ENCODE data around the gene FAM13C.
"Not testable (repeated sequence)": the region's sequence is repeated elsewhere in the genome, so short reads cannot be mapped to it uniquely, and the experiment has no call there.

Gene FAM13C

DNA sequence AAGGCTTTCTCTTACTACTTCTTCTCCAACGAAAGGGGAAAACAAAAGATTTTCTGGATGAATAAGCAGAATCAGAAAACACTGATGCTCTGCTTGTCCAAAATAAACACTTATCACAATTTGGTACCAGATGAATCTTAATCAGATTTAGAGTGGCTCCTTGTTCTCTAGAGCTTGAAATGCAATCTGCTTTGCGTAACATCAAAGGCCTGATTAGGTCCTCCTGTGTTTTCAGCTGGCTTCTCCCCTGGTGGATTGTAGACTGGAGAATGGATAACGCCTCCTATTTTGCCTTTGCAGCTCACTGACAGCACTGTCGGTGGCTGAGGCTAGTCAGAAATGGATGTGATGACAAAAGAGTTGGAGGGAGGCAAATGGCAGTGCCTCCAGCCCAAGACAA, 91.2 kb downstream of the FAM13C start:
- DNase-seq = no peak

DNA sequence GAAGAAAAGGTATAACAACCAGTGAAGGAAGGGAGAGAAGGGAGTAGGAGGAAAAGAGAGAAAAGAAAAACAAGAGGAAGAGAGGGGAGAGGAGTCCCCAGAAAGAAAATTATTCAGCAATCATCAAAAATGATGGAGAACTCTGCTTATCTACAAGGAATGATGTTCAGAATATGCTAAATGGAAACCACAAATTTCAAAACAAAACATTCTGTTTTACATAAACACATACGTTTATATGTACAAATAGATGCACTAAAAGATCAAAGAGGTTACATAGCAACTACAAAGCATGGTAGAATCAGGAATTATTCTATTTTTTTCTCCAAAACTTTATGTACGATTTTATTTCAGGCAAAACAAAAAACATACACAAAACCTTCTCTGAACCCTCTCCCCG, 91.9 kb downstream of the FAM13C start:
- DNase-seq = no peak

DNA sequence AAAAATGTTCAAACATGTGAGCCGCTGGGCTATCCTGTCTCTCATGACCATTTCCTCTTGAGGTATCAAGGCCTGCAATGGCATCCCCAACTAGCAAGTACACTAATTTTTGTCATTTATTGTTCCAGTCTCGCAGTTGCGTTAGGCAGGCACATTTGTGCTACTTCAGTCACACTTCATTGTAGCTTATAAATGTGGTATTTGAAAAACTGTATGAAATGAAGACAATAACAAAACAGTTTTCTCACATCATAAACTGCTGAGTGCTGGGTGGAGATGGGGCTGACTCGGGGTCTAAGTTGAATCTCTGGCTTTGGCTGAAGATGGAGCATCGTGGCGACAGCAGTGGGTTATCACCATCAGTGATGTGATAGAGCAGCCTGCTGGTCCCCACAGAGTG, 92.7 kb downstream of the FAM13C start:
- no peak for DNase-seq

DNA sequence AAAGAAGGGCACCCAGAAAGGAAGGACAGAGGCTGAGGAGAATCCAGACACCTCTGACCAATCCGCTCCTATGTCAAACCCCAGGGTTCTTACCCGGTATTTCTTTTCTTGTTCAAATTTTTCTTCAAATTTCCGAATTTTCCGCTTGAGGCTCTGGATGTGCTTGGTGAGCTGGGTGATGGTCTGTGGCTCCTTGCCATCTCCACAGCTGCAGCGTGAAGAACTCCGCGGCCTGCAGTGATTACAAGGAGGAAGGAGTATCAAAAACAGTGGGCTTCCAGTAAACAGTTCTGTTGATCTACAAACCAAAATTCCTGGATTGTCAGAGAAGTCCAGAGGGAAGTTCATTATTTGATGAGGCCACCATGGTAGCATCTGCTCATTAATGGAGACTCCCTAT, 93.9 kb downstream of the FAM13C start:
- no peak for DNase-seq

DNA sequence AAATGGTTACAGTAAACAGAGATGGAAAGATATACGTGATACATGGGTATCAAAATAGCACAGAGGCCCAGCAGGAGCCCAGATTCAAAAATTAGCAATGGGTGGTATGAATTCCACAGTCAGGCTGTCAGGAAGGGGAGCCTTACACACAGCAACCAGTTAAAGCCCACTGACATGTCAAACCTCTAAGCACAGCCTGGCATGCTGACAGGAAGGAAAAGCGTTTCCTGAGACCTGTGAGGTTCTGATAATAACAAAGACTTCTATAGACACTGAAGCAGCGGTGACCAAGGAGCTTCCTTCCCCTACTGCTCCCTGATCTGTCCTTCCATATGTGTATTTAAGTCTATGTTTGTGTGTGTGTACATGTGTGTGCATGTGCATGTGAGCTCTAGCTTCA, 96.0 kb downstream of the FAM13C start:
- DNase-seq = no peak

DNA sequence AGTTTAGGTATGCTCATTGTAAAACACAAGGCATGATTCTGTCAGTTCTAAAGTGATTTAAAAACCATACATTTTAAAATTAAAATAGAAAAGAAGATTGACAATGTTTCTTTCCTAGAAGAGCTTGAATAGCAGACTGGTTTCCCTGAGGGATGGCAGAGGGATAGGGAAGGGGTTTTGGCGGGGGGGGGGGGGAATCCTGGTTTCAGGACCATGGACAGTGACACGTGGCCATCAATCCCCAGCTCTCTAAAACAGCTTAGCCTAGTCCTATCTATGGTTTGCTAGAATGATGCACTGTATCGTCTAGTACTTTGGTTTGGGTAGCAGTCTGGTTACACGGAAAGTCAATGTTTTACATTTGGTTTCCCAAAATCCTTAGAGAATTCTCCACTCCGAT, 97.2 kb downstream of the FAM13C start:
- DNase-seq = no peak

DNA sequence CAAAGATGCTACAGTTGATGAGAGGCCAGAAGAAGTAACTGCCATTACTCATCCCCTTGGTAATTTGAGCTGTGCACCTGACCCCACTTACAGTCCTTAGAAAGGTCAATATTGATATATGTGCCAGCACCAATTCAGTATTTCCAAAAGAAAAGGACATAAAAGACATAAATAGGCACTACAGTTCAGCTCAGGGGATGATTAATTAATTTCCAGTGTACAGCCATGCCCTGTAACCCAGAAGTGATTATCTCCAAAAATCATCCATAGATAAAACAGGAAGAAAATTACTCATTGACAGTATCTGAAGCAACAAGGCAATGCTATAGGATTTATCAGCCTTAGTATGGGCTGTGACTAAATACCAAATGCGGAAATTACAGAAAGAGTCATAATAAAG, 103.5 kb downstream of the FAM13C start:
- no peak for DNase-seq

DNA sequence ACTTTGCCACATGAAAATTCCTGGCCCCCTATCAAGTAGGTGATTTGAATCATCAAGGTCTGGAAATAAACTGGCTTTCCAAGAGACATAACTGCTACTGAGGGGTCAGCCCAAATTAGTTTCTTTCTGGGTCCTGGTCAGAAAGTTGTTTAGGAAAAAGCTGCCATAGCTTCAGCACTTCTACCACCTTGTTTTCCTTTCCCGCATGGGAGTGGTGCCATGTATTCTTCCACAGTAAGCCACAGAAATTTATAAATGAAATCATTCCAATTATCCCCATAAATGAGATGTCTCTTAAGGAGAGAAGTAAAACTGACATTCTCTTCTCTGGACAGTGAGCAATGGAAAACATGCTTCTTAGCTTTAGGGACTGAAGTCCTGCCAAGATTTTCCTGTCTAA, 105.1 kb downstream of the FAM13C start:
- DNase-seq = no peak

DNA sequence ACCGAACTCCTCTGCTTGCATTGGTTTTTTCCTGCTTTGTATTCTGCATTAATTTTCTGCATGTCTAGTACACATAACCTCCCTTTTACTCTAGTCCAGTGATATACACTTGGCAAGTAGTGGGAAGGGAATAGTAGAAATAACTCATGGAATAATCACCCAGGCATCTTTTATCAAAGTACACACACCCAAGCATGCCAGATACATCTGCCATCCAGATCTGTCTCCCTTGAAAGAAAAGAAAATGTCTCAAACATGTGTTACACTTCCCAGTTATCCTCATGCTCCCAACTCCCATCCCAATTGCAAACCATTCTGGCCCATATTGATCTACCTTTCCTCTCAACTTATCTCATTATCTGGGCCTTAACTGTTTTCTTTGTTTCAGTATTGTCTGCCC, 106.9 kb downstream of the FAM13C start:
- no peak for DNase-seq

DNA sequence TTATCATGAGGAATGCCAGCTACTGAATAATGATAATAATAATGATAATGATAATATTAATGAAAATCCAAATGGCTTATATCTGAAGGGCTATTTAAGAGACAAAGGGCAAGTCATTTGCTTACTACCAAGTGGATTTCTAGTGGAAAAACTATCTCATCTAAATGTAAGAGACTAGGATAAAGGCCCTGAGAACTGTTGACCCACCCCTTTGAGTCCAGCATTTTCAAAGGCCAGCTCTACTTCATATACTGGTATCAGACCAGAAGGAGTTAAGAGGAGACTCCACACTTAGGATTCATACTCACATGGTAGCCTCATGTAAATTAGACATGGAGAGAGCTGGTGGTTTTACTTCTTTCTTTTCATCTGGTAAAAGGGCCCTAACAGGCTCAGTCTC, 109.9 kb downstream of the FAM13C start:
- no peak for DNase-seq

DNA sequence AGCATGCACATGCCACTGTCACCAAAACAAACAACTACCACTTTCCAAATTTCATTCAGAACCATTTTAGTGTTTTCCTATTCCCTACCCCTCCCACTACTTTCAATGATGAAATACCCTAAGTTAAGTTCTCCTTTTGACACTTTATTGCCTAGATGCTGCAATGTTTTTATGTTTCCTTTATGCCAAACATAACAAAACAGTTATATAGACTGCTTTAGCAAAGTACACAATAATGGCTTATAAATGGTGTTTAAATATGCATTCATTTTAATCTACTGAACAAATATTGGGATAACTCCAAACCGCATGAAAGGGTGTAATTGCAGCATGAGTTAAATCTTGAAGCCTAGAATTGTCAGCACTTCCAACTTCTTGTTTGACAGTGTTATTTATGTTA, 116.7 kb downstream of the FAM13C start:
- DNase-seq = no peak

DNA sequence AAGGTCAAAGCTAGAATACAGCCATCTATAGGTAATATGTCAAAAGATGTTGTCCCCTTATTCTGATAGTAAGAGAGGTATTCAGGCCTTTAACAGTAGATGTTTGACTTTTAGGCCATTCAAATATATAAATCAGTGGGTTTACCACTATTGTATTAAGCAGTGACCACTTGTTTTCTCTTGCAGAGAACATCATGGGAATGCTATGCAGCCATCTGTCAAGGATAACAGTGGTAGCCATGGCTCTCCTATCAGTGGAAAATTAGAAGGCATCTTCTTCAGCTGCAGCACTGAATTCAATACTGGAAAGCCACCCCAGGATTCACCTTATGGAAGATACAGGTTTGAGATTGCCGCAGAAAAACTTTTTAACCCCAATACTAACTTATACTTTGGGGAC, 117.5 kb downstream of the FAM13C start:
- DNase-seq = no peak

DNA sequence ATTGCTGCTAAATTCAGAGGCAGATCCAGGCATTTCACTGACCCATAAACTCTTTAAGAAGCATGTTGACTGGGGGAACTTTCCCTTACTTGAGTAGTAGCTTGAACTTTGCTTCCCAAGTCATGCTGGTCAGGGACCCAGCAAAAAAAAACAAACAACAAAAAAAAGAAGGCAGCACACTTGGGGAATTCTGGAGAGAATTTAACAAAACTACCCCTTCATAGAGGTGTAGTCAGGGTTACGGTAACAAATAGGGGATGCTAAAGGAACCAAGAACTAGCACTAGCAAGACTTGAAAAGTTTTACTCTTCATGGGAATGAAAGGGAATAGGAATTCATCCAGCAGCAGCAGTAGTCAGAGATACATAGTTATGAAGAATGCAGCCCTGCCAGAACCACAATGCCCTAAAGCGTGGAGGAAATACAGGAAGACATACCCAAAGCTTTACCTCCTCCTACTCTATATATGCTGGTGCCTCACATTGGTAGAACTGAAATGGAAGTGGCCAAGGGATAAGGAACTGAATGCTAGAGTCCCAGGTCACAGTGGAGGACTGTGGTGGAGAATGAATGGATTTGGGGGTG, 118.6 kb downstream of the FAM13C start:
- DNase-seq = no peak

DNA sequence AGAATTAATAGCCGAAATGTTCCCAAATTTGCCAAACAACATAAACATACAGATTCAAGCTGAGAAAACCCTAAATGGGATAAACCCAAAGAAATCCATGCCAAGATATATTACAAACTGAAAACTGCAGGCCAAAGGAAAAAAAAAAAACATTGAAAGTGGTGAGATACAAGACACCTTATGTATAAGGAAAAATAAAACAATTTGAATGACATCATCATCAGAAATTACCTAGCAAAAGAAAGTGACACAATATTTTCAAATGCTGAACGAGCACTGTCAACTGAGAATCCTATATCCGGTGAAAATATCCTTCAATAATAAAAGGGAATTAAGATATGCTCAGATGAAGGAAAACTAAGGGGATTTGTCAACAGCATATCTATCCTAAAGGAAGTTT, 119.4 kb downstream of the FAM13C start:
- no peak for DNase-seq

DNA sequence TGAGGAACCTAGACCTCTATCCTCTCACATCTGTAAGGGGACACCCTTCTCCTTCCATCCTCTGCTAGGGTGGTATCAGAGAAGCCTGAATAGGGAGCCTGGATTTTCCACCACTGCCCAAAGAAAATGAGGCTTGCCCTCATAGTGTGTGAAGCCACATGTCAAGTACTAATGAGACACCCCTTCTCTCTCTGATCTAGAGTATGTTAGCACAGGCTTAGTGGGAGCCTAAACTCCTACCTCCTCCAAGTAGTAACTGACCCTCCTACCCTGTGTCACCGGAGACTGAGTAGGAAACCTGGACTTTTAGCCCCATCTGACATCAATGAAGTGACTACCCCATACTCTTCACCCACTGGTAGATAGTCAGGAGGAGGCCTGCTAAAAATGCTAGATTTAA, 120.3 kb downstream of the FAM13C start:
- no peak for DNase-seq

DNA sequence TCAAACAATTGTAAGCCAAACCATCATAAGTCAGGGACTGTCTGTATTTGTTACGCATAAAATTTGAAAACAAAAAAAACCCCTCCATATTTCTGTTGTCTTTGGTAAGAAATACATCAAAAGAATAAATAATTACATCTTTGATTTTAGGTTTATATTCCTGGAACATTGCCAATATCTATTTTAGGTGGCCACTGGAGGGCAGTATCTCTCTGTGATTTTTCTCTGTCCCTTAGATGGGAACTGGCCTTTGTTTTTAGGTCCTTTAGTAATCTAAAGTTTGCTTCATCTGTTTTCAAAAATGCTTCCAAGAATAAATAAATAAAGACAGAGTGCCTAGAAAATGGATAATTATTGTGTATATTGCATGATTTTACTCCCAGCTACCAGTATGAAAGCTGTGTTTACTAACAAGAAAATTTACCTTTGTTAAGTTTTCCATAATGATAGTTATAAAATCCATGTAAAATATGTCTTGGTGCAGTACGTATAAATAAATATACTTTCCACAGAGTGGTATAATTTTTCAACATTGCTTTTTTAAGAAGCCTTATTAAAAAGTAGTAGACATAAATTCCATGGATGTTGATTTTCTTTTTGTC, 121.7 kb downstream of the FAM13C start:
- DNase-seq = no peak

DNA sequence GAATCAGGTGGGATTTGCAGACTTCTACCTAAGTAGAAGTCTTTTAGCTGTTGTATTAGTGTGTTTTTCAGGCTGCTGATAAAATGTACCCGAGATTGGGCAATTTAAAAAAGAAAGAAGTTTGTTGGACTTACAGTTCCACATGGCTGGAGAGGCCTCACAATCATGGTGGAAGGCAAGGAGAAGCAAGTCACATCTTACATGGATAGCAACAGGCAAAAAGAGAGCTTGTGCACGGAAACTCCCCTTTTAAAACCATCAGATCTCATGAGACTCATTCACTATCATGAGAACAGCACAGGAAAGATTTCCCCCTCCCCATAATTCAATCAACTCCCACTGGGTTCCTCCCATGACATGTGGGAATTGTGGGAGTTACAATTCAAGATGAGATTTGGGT, 123.2 kb downstream of the FAM13C start:
- DNase-seq = not testable (repeated sequence)

DNA sequence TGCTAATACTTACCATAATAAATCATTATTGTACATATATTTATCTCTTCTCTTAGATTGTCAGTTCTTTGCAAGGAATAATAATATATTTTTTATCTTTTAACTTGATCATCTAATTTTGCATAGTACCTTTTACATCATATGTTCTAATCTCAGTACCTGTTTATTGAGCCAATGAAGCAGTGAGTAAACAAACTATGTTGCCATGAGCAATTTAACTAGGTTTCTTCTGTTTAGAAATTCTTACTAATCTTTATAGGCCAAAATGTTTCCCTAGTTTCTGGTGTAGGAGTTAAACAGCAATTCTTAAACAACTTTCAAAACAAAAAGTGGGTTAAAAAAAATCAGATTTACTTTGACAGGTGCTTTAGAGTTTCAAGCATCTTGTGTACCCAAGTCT, 124.6 kb downstream of the FAM13C start:
- DNase-seq = no peak

DNA sequence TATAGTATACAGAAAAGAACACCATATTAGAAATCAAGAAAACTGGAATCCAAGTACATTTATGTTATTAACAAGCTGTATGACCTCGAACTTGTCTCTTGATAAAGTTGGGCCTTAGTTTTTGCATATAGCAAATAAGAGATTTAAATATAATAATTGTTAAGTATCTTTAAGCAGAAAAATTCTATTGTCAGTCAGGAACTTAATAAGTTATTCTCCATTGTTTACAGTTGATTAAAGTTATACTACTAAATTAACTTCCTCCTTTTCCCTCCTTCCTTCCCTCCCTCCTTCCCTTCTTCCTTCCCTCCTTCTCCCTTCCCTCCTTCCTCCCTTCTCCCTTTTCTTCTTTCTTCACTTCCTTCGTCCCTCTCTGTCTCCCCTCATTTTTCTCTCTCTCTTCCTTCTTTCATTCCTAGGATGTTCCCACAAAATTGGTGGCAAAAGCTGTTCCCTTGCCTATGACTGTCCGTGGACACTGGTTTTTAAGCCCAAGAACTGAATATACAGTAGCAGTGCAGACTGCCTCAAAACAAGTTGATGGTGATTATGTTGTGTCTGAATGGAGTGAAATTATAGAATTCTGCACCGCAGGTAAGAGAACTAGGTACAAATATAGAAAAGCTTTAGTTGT, 126.2 kb downstream of the FAM13C start:
- no peak for DNase-seq

DNA sequence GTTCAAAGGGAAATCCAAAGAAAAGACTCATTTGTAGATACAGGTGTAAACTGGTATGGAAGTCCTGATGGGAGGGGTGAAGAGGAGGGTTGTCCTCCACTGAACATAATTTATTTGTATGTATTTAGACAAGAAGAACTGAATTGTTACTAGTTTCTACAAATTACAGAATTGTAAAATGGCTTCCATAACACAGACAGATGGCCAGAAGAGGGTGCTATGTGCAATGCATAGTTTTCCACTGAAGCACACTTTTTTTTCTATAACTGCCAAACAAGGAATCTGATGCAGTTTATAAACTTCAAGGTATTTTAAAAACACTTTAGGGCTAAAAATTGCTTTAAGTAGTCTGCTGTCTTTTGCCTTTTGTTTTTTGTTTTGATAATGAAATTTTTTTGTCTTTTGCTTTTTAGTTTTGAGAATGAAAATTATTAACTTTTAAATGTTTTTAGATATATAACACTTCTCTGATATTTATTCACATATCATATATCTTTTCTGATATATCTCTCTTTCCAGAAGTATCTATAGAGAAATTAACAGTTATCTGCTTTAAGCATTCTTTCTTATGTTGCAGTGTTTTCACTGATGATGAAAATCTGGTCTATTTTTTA, 127.4 kb downstream of the FAM13C start:
- DNase-seq = no peak

DNA sequence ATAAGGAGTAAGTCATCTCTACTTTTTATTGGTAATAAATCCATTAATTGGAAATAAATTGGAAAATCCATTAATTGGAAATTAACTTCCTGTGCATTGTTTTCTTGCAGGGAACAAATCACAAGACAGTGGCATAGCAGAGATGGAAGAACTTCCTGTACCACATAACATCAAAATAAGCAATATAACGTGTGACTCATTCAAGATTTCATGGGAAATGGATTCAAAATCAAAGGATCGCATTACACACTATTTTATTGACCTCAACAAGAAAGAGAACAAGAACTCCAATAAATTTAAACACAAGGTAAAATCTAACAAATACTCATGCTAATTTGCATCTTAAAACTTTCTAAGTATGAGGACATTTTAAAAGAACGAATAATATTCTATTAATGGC, 128.2 kb downstream of the FAM13C start:
- no peak for DNase-seq

DNA sequence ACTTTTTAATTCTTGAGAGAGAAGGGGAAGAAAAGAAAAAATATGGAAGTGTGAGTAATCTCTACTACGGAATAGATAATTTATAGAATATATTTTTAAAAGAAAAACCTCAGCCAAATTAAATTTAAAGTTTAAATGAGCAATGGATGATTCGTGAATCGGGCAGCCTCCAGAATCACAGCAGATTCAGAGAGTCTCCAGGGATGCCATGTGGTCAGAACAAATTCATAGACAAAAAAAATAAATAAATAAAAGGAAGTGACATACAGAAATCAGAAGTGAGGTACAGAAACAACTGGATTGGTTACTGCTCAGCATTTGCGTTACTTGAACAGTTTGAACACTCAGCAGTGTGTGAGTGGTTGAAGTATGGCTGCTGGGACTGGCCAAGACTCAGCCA, 132.9 kb downstream of the FAM13C start:
- DNase-seq = no peak

DNA sequence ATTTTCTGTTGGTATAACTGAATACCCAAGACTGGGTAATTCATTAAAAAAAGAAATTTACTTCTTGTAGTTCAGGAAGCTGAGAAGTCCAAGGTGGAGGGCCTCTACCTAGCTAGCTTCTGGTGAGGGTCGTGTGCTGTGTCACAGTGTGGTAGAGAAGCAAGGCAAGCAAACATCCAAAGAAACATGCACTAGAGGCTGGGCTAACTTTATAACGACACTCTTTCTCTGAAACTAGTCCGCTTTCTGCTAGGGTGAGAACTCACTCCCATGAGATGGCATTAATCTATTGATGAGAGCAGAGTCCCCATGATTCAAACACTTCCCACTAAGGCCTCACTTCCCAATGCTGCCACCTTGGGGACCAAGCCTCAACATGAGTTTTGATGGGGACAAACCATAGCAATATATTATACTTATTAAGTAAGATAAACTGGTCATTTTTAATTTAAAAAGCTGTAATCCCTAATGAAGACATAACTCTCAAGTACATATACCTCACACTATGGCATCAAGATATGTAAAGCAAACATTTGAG, 135.1 kb downstream of the FAM13C start:
- DNase-seq = no peak

DNA sequence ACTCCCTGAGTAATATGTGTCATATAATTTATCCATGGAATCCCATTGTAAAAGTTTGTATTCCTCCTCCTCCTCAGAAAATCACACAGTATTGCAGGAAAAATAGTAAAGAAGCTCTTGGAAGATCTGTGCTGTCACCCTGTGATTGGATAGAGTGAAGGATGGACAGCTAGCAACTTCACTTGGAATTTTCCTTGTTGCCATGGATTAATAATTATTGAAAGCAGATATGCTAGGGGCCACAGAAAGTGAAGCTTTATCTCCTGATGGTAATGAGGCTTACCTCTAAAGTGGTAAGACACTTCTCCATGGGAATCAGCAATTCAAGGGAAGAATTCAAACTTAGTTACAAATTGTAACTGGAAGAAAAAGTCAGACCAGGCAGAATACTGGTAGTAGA, 137.1 kb downstream of the FAM13C start:
- DNase-seq = no peak
